GM21619 (cell line): ENCODE data around the gene HCN4.
"Not testable (repeated sequence)": the region's sequence is repeated elsewhere in the genome, so short reads cannot be mapped to it uniquely, and the experiment has no call there.

ENCODE experiments used
- ATAC-seq: cut with Tn5 transposase; IDR thresholded peaks from one replicate; pipeline ENCODE4 v1.9.1; 2021; ENCODE audit not compliant: unreplicated experiment

Gene HCN4

DNA sequence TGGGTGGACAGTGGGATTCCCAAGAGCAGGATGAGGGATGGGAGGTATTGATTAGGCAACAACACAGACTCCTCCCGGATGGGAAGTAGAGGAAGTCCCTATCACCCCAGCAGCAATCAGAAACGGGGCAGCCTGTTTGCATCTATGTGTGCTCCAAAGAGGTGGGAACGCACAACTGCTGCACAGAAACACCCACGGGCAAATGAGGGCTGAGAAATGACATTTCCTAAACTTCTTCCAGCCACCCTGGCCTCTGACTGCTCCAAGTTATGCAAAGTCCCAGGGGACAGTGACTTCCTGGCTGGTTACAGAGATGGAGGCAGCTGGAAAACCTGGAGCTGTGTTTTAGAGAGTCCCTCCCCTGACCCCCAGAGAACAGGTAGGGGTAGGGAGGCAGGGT lies 42.6 kb downstream of the HCN4 start:
- ATAC-seq, result no peak

DNA sequence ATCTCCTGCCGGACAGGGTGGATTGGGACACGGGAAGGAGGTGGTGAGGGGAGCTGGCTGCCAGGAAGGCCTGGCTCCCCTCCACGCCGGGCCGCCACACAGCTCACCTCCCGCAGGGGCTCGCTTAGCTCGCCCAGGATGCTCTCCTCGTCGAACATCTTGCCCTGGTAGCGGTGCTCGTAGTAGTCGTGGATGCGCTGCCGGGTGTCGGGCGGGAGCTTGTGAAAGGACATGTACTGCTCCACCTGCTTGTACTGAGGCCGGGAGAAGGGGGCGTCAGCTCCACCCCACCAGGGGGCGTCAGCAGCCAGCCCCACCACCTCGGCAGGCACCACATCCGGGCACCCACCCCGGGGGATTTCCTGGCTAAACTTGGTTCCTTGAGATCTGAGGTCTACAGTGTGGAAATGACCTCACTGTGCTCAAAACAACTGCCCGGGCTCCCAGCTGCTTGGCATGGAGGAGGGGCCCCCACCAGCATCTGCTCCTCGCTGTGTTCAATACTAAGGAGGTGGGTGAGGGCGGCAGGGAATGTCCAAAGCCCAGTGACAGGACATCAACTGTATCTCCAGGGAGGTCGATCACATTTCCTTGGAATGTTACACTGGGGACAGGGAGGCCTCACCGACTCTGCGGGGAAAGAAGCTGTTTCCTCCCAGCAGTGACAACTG lies 43.4 kb downstream of the HCN4 start:
- no peak for ATAC-seq

DNA sequence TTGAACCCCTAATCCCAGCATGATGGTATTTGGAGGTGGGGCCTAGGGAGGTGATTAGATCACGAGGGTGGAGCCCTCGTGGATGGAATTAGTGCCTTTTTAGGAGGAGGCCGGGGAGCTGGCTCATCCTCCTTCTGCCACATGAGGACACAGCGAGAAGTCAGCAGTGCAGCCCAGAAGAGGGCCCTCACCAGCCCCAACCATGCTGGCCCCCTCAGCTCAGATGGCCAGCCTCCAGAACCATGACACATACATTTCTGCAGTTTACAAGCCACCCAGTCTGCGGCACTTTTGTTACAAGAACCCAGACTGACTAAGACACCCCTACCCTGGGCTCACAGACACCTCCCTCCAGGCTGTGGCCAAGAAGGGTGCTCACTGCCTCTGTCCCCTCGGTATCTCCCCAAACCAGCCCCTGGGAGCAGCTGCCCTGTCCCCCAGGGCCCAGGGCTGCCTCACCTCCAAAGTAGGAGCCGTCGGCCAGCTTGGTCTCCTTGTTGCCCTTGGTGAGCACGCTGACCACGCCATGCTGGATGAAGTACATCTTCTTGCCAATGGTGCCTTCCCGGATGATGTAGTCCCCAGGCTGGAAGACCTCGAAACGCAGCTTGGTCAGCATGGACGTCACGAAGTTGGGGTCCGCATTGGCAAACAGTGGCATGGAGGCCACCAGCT lies 44.1 kb downstream of the HCN4 start:
- ATAC-seq, result no peak

DNA sequence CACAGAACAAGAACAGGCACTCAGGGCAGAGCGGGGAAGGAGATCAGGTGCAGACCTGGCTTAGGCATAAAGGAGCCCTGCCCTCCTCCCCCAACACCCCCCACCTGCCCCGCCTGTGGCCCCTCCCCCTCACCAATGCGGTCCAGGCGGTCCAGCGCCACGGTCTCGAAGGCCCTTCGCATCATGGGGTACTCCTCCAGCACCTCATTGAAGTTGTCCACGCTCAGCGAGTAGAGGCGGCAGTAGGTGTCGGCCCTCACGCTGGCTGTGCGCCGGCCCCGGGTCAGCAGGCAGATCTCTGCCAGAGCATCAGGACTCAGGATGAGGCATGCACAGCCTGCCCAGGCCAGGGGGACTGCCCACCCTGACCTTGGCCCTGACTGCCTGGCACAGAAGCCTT lies 44.8 kb downstream of the HCN4 start:
- no peak for ATAC-seq

DNA sequence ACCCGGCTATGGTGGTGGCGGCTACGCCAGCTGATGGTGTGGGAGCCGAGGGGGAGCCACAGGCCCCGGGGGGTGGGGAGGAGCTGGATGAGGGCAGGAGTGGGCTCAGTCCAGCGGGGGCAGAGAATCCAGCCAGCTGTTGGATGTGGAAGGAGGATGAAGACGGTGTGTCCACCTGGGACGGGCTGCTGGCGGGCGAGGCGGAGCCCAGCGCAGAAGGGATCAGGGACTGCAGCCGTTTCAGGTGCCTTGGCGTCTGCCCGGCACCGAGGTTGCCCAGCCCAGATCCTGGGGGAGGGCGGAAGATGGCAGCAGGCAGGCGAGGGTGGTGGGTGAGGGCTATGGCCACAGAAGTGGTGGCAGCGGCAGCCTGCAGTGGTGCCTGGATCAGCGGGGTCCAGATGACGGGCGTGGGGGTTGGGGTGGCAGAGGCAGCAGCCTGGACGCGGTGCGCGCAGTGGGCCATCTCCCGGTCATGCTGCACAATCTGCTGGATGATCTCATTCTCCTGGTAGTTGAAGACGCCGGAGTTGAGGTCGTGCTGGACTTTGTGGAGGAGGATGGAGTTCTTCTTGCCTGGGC lies 45.3 kb downstream of the HCN4 start:
- no peak for ATAC-seq

DNA sequence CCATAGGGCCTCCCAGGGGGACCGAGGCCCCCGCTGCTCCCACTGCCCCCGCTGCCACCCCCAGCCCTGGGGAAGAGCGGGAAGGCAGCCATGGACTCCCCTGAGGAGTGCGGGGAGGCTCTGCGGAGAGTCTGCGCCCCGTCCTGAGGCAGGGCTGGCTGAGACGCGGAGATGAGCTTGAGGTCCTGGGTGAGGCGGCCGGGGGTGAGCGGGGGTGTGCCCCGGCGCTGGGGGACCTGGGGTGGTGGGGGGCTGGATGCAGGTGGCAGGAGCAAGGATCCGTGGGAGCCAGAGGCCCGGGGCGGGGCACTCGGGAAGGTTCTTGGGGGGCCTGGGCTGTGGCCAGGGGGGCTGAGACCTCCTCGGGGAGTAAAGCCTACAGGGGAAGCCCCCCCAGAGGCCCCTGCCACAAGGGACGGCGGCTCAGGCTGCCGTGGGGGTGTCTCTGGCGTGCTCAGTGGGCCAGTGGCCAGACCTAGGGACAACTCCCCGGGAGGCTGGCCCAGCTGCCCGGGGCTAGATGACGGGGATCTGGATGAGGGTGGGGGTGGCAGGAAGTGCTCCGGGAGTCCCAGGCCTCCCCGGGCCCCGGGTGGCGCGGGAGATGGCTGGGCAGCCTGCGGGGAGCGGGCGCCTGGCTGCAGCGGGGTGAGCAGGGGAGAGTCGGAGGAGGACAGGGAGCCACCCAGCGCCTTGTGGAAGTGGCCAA lies 45.9 kb downstream of the HCN4 start:
- ATAC-seq, result no peak

DNA sequence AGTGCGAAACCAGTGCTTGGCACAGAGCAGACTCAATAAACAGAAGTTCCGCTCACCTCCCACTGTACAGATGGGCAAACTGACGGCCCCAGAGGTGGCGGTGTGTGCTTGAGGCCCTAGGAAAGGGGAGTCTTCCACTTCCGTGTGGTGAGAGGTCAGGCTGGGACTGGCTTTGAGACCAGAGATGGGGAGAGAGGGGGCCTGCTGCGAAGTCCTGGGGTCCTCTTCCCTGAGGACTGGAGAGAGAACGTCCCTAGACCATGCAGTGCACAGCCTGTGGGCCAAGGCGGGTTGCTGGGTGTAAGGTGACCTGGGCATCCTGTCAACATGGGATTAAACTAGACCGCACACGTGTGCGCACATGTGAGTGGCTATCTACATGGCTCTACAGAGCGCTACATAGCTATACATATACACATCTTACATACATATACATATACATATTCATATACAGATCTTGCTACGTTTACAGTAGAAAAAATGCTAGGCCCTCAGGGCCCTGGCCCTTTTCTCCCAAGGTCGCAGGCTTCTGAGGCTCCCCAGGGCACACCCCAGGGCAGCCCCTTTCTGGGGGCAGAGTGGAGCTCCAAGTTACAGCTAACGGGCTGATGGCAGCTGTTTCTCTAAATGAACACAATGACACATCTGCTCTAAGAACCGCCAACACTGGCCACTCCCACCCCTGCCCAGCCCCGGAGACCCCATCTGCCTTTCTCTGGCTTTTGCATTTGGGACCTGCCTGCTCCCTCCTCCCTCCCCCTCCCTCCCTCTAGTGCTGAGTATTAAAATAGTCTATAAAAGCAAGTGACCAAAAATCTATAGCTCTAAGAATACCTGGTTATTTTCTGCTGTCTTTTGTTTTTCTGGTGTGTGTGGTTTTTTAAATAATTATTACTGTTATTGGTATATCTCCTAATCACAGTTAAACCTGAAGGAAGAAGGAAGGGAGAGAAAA lies 47.0 kb downstream of the HCN4 start:
- no peak for ATAC-seq

DNA sequence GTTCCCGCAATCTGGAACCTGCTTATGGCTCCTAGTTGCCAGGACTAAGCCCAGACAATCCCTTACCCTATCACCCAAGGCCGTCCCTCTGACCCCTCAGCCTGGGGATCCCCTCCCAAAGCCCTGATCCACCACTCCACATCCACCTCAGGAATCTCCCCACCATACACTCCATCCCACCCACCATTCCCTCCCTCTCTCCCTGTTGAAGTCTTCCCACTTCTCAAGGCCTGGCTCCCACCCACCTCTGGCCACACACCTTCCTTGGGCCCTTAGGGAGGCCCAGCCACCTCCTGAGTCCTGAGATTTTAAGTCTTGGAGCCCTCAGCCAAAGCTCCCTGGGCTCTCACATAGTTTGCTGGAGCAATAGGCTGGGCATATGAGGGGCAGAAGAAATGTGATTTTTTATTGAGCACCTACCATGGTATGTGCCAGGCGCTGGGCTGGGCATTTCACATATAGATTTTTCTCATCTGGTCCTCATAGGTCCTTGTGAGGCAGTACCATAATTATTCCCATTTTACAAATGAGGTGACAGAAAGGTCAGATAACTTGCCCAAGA lies 48.1 kb downstream of the HCN4 start:
- ATAC-seq, result no peak

DNA sequence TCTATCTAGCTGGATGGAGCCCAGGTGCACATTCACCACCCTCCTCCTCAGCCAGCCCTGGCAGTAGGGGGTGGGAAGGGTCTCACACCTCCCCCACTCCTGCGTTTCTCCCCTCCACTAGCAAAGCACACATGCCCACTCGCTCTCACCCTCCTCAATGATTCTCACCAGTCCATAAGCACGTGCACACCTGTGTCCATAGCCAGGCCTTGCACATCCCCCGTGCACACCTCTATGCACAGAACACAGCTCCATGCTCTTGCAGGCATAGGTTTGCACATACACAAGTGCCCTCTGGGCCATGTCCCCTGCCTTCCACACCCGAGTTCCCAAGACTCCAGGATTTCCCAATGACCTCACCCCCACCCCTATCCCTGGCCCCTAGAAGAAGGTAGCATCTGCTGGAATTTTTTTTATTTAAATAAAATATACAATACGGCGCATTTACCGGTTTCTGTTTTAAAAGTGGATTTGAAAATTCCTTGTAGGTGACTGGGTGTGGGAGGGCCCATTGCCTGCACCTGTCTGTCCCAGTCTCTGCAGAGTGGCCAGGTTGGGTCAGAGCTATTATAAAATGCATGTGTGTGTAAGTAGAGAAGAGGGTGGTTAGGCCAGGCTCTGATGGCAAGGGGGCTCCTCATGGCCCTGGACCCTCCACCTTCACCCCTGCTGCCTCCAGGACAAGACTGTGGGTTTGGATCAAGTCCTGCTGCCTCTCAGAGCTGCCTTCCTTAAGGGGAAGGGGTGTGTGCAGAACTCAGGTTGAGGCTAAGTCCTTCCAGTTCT lies 49.1 kb downstream of the HCN4 start:
- ATAC-seq, result no peak

DNA sequence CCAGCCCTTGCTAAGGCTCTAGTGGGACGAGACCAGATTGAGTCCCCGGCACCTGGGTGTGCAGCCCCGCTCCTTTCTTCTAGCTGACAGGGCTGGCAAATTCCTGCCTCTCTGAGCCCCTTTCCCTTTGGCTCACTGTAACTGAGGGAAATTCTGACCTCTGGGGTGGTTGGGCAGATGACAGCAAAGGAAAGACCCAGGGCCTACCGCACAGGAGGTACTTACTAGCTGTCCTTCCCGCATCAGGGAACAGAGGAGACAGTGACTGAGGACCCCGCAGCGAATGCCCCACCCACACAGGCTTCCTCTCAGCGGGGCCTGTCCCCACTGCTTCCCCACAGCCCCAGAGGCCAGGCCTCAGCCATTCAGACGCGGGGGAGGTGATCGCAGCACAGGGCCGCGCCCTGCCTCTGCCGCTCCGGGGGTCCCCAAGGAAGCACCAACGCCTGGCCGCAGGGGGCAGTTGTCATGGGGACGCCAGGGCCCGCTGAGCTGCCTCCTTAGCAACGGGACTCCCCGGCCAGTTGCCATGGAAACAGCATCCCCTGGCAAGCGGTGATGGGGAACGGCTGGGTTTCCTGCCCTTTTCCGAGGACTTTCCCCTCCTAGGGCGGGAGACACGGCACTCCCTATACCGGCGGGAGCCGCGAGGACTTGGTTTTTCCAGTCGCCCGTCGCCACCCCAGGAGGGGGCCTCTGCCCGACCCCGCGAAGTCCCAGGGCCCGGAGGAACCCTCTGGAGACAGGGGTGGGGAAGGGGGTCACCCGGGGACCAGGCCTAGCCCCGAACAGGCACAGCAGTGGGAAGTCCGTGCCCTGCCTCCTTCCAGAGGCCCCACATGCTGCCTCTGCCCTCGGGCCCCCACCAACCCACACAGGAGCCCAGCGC lies 50.1 kb downstream of the HCN4 start:
- ATAC-seq, result no peak

DNA sequence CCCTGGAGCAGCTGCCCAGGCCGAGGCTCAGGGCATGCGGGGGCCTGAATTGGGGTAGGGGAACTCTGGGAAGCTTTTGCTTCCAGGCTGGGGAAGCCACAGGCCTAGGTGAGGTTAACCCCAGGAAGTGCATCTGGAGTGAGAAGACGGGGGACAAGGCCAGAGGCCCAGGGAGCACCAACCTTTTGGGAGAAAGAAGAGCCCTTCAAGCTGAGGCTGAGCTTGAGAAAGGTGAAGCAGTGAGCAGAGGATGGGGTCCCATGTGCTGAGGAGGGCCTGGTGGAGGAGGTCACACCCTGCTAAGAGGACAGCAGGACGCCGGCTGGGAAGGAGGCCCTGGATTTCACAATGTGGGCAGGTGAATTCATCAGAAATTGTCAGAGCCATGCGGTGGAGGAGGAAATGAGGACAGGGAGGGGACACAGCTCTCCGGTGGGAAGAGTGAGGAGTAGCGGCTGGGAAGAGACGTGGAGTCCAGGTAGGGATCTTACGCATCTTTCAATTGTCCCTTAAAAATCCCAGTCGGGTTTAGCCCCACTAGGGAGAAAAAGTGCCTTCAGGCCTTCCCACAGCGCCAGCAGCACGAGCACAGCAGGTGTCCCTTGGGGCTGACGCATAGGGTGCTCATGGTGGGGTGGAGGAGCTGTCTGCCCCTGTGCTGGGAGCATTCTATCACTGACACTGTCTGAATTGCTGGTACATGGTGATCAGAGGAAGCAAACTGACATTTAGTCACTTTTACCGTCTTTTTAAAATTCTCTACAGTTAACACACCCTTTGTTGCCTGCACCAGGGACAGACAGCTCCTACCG lies 50.9 kb downstream of the HCN4 start:
- no peak for ATAC-seq

DNA sequence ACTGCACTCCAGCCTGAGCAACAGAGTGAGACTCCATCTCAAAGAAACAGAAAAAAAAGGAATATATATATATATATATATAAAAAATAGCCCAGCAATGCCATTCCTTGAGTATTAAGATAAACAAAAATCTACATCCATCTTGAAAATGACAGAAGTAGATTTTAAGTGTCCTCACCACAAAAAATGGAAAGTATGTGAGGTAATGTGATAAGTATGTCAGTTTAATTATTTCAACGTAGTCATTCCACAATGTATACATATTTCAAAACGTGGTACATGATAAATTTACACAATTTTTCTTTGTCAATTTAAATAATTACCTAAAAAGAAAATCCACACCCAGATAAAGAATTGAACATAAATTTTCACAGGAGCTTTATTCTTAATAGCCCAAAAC lies 54.9 kb downstream of the HCN4 start:
- no peak for ATAC-seq

DNA sequence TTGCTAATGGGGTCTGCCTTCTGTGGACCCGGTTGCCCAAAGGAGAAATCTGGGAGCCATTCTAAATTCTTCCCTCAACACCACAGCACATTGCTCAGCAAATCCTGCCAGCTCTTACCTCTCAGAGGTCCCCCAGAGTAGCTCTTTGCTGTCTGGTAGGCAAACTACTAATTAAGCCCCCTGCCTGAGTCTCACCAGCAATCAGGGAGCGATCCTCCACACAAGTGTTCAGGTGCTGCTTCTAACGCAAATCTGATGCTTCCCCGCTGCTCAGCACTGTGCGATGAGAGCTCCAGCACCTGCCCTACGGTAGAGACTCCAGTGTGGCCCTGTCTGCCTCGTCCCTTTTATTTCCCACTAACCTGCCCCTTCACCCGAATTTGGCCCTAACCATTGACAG lies 60.5 kb downstream of the HCN4 start:
- no peak for ATAC-seq

DNA sequence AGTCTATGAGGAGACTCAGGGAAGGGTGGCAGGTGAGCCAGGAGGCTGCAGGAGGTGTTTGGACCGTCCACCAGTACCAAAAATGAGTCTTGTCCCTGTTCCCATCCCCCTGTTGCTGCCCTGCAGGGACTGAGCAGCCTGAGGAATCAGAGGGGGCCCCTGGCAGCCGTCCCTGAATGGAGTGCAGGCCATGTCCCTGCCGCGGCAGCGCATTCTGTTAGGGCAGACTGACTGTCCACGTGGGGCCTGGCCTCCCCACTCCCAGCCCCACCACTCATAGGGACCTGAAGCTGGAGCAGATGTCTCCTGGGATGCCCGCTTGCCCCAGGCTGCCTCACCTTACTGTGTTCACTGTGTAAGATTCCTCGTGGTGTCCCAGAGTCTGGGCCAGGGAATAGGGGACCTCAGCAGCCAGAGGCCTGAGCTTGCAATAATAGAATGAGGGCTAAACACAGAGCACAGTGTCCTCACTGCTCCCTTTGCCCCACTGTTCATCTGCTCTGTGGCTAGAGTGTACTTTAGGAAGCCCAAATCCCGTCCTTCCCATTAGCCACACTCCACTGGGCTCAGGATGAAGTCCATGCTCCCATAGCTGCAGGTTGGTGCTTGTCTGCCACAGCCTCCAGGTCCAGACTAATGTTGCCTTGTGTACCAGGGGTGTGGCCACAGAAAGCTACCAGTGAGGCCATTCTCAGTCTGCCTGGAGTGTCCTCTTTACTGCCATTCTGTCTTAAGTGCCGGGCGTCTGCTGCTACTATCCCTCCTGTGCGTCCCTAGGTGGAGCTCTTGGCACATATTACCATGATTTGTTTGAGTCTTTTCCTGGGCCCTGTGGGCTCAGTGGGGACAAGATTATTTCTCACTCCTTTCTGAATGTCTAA lies 63.2 kb downstream of the HCN4 start:
- ATAC-seq, result no peak

DNA sequence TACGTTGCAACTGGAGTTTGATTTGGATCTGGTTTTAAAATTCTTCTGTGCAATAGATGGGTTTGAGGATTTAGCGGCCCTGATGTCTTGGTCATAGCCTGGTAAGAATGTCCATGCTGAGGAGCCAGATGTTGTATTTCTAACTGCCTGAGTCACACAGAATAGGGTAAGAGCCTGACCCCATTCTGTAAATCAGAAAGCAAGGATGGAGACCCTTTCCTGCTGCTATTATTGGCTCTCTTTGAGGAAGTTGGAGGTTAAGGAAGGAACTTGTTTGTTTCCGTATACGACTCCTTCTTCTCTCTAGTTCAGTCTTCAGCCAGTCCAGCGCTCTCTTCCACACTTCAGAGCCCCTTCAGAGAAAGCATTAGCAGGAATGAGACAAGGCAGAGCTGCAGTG lies 65.1 kb downstream of the HCN4 start:
- no peak for ATAC-seq

DNA sequence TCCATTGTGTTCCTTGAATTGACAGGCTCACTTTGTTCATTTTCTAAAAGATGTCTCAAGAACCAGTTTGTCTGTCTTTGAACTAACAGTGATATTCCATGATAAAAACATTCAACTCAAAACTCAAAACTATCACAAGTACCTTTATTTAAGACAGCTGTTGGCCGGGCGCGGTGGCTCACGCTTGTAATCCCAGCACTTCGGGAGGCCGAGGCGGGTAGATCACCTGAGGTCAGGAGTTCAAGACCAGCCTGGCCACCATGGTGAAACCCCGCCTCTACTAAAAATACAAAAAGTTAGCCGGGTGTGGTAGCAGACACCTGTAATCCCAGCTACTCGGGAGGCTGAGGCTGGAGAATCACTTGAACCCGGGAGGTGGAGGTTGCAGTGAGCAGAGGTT lies 68.5 kb downstream of the HCN4 start:
- ATAC-seq, result not testable (repeated sequence)
